ENCODE data around the gene GPR87.

Gene GPR87

DNA sequence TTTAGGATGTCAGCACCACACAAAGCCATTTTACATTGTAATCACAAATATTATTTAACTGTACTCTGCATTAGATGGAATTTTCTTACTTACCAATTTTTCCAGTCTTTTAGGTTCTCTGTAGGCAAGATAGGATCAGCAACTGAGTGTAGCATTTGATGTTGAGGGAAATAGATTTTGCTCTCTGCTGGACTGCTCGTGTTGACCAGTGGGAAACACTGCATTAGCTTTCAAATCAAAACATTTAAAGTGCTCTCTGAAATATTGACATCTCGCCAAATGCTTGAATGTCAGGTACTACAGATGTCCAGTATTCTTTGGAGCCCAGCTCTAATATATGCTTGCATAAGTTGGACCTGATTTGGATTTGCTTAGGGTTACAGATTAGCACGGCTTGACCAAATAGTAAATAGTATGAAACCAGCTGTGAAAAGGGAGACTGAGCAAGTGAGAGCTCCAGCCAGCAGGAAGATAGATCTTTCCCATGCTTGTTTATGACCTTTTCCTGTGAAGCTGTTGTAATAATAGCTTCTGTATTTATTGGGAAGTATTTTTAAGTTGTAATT, 67.8 kb downstream of the GPR87 start:
- Histone ChIP-seq H3F3A (ENCODE audit: low read depth) (no peaks in the 10 kb centered on the region), H3K79me2 (ENCODE audit: insufficient read depth, low read length) (no peaks in the 10 kb centered on the region), H3K4me1 (ENCODE audit: insufficient read depth, low read length, poor library complexity, severe bottlenecking) (no peaks in the 10 kb centered on the region), H3K4me2 (ENCODE audit: low read depth, low read length, poor library complexity, severe bottlenecking) (no peak overlapping the region), H3K9ac (ENCODE audit: low read depth, low read length, poor library complexity, severe bottlenecking) (no peak overlapping the region), H4K20me1 (ENCODE audit: insufficient read depth, low read length, poor library complexity, severe bottlenecking) (no peaks in the 10 kb centered on the region), H3K9me3 (ENCODE audit: insufficient read depth, low read depth, low read length) (no peaks in the 10 kb centered on the region), H3K27me3 (ENCODE audit: insufficient read depth, low read length, poor library complexity, severe bottlenecking) (no peaks in the 10 kb centered on the region), H3K36me3 (ENCODE audit: insufficient read depth, low read length) (no peaks in the 10 kb centered on the region), H3K9me2 (replicated peaks; ENCODE audit: low read depth, low read length) (no peaks in the 10 kb centered on the region), H2AFZ (ENCODE audit: low read length) (no peak overlapping the region), H3K4me3 (ENCODE audit: low read length, poor library complexity, severe bottlenecking) (no peak overlapping the region)
- TF ChIP-seq EZH2phosphoT487 (IDR thresholded peaks at IDR 0.05; ENCODE audit: borderline replicate concordance), result no peak
- TF ChIP-seq, protein P1, sequence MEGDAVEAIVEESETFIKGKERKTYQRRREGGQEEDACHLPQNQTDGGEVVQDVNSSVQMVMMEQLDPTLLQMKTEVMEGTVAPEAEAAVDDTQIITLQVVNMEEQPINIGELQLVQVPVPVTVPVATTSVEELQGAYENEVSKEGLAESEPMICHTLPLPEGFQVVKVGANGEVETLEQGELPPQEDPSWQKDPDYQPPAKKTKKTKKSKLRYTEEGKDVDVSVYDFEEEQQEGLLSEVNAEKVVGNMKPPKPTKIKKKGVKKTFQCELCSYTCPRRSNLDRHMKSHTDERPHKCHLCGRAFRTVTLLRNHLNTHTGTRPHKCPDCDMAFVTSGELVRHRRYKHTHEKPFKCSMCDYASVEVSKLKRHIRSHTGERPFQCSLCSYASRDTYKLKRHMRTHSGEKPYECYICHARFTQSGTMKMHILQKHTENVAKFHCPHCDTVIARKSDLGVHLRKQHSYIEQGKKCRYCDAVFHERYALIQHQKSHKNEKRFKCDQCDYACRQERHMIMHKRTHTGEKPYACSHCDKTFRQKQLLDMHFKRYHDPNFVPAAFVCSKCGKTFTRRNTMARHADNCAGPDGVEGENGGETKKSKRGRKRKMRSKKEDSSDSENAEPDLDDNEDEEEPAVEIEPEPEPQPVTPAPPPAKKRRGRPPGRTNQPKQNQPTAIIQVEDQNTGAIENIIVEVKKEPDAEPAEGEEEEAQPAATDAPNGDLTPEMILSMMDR (conservative IDR thresholded peaks at IDR 0.05; ENCODE audit: low read length), result no peak

Measured in Loucy (cell line).